ENCODE data around the gene RANBP10.

RANBP10 gene

DNA sequence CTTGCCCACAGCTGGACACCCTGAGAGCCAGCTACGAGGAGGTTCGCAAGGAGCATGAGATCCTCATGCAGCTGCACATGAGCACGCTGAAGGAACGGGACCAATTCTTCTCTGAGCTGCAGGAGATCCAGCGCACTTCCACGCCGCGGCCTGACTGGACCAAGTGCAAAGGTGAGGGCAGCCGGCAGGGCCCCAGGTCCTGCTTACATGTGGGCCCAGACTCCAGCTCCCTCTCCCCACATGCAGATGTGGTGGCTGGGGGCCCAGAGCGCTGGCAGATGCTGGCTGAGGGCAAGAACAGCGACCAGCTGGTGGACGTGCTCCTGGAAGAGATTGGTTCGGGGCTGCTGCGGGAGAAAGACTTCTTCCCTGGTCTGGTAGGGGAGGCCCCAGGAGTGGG lies 19.5 kb upstream of the RANBP10 start:
- no peak for DNase-seq

GRCh38 chr16:67825119-67825518 lies 18.8 kb upstream of the RANBP10 start:
- no peak for DNase-seq

DNA sequence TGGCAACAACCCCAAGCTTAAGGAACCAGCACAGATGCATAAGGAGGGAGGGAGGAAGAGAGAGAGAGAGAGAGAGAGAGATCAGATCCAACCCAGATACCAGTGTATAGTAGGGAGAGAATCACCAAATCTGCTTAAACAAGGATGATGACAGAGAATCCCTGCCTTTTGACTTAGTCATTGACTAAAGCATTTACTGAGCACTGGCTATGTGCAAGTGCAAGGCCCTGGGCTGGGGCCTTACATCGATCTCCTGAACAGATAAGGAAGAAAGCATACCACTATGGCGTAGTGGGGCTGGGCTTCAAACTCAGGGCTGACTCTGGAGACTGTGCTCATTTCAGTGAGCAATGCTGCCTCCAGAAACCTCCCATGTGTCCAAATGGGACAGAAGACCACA lies 16.2 kb upstream of the RANBP10 start:
- no peak for DNase-seq

- no peak for DNase-seq
These were observed 14.4 kb upstream of the RANBP10 start for GRCh38 chr16:67820608-67821259.

GRCh38 chr16:67814567-67814966 lies 8.2 kb upstream of the RANBP10 start:
- no peak for DNase-seq

DNA sequence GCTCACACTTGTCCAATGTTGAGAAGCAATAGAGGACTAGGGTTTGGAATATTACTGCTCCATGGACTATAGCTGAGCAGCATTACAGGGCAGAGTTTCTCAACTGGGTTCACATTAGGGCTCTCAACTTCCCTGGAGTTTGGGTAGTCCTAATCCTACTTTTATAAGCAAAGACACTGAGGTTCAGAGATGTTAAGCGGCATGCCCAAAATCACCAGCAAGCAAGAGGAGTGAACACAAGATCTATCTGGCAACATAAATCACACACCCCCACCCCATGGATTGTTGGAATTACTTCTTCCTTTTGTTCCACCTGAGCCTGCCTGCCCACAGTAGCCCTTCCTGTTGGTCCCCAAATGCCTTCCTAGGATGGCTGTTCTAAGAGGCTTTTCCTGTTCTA lies 5.5 kb upstream of the RANBP10 start:
- no peak for DNase-seq

- DNase-seq = no peak
These were observed 855 bp upstream of the RANBP10 start for GRCh38 chr16:67807148-67807682.

DNA sequence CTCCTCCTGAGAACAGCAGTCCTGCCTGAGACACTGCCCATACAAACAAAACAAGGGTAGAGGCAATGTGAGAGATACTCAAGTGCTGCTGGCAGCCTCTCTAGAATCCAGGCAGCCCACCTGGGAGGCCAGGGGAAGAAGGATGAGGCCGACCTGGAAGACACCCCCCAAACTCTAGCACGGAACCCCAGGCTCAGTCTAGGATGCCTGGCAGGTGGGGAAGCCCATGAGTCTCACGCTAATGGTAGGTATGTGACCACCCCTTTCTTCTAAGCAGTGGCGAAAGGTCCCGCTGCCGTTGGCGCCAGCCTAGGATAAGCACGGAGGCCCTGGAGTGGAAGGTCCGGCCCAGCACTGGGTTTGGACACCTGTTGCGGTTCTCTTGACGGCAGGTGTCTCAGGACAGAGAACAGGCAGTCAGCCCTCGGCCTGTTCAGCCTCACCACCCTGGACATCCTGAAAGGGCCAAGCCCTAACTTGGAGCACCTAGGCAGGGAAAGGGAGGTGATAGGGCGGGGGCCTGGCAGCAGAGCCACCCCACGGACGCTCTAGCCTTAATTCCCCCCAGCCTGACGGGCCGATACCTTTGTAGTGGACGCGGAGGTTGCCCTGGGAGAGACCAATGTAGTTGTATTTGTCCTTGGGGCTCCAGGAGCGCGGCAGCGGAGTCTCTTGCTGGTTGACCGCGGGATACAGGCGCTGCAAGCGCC lies 487 bp downstream of the RANBP10 start:
- no peak for DNase-seq

- DNase-seq = no peak
These were observed 1.4 kb downstream of the RANBP10 start for GRCh38 chr16:67804853-67805542.

DNA sequence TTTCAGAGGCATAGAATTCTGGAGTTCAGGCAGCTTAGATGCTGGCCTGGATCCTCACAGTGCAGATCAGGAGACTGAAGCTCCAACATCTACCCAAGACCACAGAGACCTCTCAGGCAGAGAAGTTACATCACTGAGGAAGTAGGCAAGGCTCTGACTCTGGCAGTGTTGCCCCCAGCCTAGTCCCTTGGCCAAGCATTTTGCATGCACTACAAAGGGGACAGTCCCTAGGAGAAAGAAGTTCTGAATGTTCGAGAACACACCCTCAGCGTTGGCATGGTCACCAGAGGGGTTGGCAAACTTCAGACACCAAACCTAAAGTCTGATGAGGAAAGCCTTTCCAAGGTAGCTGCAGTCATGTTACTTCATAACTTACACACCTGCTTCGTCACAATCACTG lies 2.5 kb downstream of the RANBP10 start:
- peak; percentile 25 to 40 for DNase-seq

DNA sequence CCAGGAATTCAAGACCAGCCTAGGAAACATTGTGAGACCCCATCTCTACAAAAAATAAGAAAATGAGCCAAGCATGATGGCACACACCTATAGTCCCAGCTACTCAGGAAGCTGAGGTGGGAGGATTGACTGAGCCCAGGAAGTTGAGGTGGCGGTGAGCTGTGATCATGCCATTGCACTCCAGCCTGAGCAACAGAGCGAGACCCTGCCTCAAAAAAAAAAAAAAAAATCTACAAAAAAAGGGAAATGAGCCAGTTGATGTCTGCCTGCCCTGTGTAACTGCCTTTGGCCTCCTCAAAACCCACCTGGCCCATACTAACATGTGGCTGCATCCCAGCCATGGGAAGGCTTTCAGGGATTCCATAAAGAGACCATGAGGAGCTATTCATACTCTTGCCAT lies 4.5 kb downstream of the RANBP10 start:
- no peak for DNase-seq

DNA sequence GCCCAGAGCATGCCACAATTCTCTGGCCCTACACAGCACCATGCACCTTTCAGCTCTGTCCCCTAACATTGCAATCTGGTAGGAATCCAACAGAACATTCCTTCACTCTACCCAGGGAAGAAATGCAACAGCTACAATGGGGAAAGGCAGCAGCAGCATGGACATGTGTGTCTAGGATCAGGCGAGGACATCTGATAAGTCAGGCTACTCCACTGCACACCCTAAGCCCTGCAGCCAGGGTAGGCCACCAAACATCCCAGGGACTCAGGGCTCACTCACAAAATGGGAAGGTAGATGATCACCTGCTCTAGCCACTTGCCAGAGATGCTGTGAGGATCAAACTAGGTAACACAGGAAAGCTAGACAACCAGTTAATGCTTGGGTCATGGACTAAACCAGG lies 5.1 kb downstream of the RANBP10 start:
- DNase-seq = no peak

- no peak for DNase-seq
These were observed 5.9 kb downstream of the RANBP10 start for GRCh38 chr16:67800338-67800926.

- no peak for DNase-seq
These were observed 10.2 kb downstream of the RANBP10 start for GRCh38 chr16:67796099-67796718.

GRCh38 chr16:67790071-67790470 lies 16.3 kb downstream of the RANBP10 start:
- no peak for DNase-seq

- no peak for DNase-seq
These were observed 19.9 kb downstream of the RANBP10 start for GRCh38 chr16:67786491-67786890.

GRCh38 chr16:67783353-67783725 lies 23.0 kb downstream of the RANBP10 start:
- no peak for DNase-seq

DNA sequence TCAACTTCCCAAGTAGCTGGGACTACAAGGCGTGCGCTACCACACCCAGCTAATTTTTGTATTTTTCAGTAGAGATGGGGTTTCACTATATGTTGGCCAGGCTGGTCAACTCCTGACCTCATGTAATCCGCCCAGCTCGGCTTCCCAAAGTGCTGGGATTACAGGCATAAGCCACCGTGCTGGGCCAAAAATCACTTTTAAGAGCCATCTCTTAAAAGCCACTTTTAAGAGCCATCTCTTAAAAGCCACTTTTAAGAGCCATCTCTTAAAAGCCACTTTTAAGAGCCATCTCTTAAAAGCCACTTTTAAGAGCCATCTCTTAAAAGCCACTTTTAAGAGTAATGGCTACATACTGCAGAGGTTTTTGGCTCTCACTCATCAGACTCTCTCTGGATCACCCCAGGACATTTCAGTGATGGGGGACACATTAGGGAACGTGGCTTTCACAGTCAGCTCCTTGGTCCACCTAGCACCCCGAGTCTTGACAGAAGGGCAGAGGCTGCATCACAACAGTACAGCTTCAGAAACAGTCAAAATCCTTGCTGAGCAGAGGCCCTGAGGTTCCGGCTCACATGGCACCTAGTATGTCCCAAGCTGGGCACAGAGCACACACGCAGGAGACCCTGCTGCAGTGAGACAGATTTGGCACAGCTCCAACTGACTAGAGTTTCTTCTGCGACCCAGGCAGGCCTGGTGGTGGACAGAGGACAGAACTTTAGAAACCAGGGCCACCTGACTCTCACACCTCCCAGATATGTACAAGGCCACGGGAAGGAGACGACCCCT lies 23.6 kb downstream of the RANBP10 start:
- no peak for DNase-seq

DNA sequence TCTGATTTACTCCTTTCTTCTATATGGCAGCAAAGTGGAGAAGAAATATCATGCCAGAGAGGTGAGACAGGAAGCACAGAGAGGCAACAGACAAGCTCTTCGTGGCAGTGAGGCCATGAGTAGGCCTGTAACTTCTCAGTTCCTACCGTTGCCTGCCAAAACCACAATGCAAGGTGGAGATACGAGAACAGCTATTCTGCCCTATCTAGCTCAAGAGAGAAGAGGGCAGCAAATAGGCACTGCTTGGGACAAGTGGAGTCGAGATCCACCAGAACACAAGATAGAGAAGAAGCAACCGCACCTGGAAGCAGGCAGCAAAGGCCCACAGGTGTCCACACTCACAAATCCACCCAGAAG lies 24.8 kb downstream of the RANBP10 start:
- no peak for DNase-seq

DNA sequence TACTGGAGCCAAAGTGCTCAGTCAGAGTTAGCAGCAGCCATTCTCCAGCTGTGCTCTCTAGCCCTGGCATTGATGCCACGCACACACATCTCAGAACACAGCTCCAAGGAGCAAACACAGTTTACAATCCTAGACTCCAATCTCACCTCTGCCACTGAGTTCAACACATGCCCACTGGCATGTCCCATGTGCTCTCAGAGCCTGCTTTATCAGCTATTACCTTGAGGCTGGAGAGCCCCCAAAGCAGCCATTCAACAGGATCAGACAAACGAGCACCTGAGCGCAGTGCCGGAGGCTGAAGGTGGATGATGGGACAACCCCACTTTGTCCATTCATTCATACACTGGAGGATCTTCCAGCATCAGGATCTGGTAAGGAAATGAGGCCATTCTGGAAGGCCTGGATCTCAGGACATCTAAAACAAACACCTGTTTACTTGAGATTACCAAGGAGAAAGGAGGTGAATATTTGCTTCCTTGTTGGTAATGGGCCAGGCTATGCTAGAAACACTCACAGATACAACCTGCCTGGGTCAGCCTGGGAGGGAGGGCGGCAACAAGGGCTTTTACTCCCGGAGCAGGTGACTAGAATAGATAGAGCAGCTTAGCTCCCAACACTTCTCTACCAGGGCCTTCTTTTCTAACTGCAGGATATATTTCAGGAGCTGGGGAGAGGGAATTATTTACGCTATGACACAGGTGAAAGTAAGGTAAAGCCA lies 25.4 kb downstream of the RANBP10 start:
- no peak for DNase-seq

GRCh38 chr16:67779256-67780014 lies 26.9 kb downstream of the RANBP10 start:
- DNase-seq = no peak

Data from AML-193 (cell line).